Measurements from ENCODE around the gene CACNA1I.

The CACNA1I gene

GRCh38 chr22:39568278-39568981, 2.1 kb upstream of the CACNA1I start:
- DNase-seq (ENCODE audit: low read depth in 2 of 2): no peak

DNA sequence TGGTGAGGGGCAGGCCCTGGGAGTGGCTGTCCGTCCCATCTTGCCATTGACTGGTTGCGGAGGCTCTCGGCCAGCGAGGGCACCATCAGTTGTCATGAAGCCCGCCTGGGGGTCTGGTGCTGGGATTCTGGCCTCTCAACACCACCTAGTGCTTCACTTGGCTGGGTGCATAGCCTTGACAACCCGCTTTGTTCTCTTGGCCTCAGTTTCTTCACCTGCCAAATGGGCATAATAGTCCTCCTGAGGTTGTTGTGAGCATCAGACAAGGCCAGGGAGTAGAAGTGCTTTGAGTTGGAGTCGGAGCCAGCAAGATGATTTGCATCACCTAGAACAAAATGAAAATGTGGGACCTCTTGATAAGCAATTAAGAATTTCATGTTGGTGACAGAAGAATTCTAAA, 1.5 kb upstream of the CACNA1I start:
- no peak for DNase-seq (ENCODE audit: low read depth in 2 of 2)

- DNase-seq (ENCODE audit: low read depth in 2 of 2): no peak
Measured at GRCh38 chr22:39570226-39570625, 327 bp upstream of the CACNA1I start.

DNA sequence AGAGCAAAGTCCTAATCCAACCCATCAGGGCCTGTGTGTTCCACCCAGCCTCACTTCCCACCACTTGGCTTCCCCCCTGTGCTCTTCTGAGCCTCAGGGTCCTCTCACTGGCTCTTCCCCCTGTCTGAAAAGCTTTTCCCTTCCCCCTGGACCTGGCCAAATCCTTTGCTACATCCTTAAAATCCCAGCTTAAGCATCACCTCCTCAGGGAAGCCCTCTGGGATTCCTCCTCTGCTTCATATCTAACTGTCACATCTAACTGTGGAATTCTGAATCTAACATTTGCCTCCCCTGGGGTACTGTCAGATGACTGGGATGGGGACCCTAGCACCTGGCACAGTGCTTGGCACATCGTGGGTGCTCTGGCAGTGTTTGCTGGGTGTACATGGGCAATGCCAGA, 985 bp downstream of the CACNA1I start:
- DNase-seq (ENCODE audit: low read depth in 2 of 2): no peak

DNA sequence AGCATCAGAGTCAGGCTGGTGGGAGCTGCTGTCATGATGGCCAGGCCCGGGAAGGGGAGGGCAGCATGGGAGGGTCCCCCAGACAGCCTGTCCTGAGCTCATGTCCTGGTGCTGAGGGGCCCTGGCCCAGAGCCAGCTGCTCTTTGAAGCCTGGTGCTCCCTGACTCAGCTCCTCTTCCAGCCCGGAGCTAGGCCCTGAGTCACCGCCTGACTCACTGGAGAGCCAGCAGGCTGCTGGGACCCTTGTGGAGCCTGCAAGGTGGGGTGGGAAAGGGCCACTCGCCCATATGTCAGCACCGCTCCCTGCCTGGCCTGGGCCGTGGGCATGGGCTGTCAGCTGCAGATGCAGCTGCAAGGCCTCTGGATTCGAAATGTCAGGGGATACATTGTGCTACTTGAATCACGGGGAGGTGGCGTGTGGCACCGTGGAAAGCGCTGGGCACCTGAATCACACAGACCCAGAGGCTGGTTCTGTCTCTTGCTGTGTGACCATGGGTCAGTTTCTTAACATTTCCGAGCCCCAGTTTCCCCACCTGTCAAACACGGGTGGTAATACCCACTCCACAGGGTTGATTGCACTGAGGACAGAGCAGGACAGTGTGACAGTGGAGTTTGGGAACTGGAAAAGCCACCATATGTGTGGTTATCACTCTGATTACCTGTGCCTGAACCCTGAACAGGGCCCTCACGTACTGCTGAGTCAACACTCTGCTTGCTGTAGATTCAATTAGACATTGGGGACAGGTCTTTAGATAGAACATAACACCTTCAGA, 4.4 kb downstream of the CACNA1I start:
- DNase-seq (ENCODE audit: low read depth in 2 of 2): no peak

- no peak for DNase-seq (ENCODE audit: low read depth in 2 of 2)
Measured at GRCh38 chr22:39575552-39575825, 4.9 kb downstream of the CACNA1I start.

DNA sequence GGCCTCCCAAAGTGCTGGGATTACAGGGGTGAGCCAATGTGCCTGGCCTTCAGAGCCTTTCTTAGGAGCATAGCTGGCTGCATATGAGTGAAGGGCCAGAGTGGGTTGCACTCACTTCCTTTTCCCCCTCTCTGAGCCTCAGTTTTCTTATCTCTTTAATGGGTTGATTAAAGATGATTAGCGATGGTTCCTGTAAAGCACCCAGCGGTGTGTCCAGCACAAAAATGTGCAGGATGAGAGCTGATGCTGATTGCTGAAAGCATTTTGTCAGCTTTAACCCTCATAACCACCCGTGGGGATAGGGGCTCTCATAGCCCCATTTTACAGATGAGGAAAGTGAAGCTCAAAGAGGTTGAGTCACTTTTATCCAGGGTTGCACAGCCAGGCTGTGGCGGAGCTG, 5.5 kb downstream of the CACNA1I start:
- no peak for DNase-seq (ENCODE audit: low read depth in 2 of 2)

DNA sequence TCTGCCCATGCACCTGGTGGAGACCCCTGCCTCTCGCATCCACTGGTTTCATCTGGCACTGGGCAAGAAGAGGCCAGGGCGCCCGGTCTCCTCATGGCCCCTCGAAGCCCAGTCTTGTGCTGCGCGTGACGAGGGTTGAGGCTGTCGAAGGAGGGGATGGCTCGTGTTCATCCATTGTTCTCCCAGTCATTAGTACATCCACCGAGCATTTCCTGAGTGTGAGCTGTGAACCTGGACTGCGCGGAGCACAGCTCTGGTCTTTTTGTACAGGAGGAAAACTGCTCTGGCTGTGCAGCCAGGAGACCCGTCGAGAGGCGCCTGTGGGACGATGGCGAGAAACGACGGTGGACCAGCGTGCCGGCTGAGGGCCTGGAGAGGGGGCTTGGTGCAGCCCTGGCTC, 6.8 kb downstream of the CACNA1I start:
- no peak for DNase-seq (ENCODE audit: low read depth in 2 of 2)

DNA sequence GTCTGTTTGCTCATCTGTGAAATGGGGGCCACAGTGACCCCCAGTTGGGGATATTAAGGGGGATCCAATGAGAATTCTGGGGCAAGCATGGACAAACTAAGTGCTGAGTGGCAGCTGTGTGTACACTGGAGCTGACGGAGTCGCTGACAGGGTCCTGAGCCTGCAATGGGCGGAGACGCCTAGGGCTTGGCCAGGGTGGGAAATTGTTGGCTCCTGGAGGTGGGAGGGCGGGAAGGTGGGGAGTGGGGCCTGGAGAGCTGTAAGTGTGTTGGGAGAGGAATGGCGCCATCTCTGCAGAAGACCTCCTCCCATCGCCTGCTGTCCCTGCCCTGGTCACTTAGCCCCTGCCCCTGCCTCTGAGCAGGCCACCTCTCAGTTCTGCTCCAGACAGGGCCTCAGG, 7.3 kb downstream of the CACNA1I start:
- DNase-seq (ENCODE audit: low read depth in 2 of 2): no peak

DNA sequence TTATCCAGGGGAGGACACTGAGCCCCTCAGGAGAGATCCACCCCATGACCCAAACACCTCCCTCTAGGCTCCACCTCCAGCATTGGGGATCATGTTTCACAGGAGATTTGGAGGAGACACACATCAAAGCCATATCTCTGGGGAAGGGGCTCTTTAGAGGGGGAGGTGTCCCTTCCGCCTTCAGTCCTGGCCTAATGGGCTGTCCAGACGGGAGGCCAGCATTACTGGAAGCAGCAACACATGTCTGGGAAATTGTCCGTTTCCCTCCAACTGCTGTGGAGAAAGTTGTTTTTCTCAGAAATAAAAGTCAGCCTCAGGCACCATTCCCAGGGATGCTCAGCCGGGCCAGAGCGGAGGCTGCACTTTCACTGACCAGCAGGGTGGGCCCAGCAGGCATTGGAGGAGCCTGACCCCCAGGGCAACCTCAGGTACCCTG, 9.5 kb downstream of the CACNA1I start:
- DNase-seq (ENCODE audit: low read depth in 2 of 2): no peak

DNA sequence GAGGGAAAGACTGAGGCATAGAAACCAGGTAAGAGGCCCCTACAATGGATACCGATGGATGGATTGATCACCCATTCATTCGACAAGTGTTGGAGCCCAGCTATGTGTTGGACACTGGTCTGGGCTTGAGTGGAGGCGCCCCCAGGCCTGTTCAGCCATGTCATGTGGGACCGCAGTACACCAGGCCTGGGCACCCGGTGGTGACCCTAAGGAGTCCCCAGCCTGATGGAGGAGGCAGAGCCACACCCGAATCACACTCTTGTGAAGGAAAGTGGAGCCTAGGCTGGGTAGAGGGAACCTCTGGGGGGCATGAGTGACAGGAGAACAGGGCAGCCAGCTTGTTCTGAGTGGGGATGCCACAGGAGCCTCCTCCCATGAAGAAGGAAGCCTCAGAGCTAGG, 10.2 kb downstream of the CACNA1I start:
- no peak for DNase-seq (ENCODE audit: low read depth in 2 of 2)

DNA sequence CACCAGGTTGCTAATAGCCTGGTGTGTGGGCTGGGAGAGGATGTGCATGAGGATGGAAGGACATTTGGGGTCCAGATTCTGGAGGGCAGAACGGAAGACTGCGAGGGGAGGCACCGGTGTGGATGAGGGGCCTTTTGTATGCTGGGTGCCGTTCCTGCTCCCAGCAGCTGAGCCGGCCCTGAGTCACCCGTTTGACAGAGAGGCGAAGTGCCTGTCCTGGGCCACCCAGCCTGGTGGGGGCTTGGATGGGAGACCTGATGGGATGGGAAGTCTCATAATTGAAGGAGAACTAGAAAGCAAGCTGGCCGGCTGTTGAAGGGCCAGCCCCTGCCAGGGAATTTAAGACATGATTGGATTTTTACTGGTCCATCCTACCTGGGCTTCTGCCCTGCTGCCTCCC, 10.8 kb downstream of the CACNA1I start:
- no peak for DNase-seq (ENCODE audit: low read depth in 2 of 2)

GRCh38 chr22:39583066-39583667, 12.6 kb downstream of the CACNA1I start:
- no peak for DNase-seq (ENCODE audit: low read depth in 2 of 2)

DNA sequence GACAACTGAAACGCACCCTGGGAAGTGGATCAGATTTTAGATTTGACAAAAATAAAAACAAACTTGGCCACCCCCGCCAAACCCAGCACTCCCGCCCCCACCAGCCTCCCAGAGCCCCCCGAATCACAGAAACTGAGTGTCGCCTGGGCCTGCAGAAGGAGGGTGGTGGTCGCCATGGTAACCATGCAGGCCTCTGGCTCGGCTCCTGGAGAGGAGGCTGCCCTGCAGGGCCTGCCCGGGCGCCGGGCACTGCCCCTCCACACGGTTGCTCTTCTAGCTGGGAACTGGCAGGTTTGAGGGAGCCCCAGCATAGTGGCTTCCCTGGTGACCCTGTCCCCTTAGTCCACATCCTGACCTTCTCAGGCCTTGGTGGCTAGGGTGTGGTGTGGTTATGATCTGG, 19.3 kb downstream of the CACNA1I start:
- DNase-seq (ENCODE audit: low read depth in 2 of 2): no peak

DNA sequence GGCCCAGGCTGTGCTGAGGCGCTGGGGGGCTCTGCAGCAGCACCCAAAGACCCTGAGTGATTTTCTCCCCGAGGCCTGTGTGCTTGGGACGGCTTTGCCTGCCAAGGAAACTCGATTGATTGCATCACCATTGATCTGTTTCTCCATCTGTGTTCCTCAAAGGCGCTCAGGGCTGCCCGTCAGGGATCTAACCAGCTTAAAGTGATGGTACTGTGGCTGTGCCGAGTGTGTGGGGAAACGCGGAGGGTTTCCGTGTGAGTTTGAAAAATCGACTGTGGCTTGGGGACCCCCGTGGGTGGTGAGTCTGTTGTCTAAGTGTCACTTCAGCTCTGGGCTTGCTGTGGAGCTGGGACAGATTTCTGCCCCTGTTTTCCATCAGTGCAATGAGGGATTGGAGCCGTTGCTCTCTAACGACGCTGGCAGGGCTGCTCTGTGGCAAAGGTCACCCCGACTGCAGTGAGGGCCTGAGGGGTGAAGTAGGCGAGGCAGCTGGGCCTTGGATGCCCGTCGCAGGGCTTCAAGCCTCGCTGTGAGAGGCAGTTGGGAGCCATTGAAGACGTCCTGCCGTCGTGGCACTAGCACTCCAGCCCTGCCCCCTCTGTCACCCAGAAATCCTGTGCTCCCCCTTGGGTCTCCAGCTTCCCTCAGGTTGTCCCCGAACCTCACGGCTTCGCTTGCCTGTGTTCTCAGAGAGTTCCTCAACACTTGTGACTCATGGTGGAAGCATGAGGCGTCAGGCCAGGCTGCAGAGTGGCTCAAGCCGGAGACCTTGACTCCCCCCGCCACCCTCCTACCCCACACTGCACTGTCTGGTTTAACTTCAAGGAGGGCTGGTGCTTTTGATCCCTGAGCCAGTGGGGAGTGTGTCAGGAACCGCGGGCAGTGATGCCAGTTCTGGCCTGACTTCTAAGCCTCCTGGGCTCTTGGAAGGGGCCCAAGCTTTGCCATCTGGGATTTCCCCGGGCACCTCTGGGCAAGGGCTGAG, 21.8 kb downstream of the CACNA1I start:
- DNase-seq (ENCODE audit: low read depth in 2 of 2): no peak

GRCh38 chr22:39593066-39593930, 22.7 kb downstream of the CACNA1I start:
- DNase-seq (ENCODE audit: low read depth in 2 of 2): no peak

- no peak for DNase-seq (ENCODE audit: low read depth in 2 of 2)
Measured at GRCh38 chr22:39593931-39594285, 23.4 kb downstream of the CACNA1I start.

DNA sequence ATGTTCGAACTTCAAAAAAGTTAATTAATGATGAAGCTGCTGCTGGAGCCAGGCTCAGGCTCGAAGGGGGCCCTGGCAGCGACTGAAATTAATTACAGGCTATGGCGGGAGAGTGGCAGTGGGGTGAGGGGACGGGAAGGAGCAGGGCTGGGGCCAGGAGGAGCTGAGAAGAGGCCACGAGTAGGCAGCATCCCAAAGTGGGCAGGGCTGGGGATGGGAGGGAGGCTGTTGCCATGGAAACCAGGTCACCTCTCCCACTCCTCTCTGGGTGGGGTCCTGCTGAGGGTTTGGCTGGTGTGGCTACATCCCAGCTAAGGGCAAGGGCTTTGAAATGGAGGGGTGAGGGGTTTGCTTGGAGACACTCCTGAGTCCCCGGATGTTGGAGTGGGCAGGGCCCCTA, 23.9 kb downstream of the CACNA1I start:
- DNase-seq (ENCODE audit: low read depth in 2 of 2): no peak

DNA sequence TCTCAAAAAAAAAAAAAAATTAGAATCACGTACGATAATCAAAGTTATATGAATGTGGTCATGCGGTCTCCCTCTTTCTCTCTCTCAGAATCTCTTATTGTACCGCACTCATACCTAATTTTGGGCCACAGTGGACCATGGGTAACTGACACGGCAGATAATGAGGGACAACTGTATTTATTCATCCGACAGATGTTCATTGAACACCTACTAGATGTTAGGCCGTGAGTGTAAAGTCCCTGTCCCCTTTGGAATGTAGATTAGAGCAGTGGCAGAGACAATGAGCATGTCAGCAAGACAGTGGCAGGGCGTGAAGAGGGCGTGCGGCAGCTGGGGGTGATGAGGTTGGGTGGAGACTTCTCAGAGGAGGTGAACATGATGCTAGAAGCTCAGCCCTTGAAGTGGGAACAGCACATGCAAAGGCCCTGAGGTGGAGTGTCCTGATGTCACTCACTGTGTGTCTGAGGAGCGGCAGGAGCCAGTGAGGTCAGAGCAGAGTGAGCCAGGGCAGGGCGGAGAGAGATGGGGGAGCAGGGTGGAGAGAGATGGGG, 25.1 kb downstream of the CACNA1I start:
- DNase-seq (ENCODE audit: low read depth in 2 of 2): no peak

DNA sequence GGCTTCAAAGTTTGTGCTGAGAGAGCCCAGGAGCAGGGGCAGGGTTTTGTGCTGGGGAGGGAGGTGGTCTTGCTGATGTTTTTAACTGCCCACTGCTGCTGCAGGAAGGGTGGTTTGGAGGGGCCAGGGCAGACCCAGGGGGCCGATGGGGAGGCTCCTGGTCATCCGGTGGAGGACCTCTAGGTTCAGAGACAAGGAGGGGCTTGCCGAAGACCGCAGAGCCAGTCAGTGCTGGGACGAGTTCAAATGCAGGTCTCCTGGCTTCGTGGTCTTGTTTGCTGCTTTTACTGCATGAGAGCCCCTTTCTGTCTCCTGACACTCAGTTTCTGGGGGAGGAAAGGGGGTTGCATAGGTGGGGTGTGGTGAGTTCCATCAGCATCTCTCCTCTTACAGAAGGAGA, 26.0 kb downstream of the CACNA1I start:
- no peak for DNase-seq (ENCODE audit: low read depth in 2 of 2)
